Activated naive CD8-positive, alpha-beta T cell (primary cell): ENCODE data around the gene FAM222B.
"Not testable (repeated sequence)": the region's sequence is repeated elsewhere in the genome, so short reads cannot be mapped to it uniquely, and the experiment has no call there.

Experiments
- H3K27ac Mint-ChIP-seq: one replicate; pipeline ENCODE4 v1.8.0; 2021; ENCODE audit warnings: mixed read lengths
- H3K27me3 Mint-ChIP-seq: one replicate; pipeline ENCODE4 v1.8.0; 2021; ENCODE audit warnings: mixed read lengths
- H3K36me3 Mint-ChIP-seq: one replicate; pipeline ENCODE4 v1.8.0; 2021; ENCODE audit warnings: mixed read lengths
- H3K4me1 Mint-ChIP-seq: one replicate; pipeline ENCODE4 v1.8.0; 2021; ENCODE audit warnings: low read depth, mixed read lengths
- H3K4me3 Mint-ChIP-seq: one replicate; pipeline ENCODE4 v1.8.0; 2021; ENCODE audit warnings: mild to moderate bottlenecking, mixed read lengths
- H3K9me3 Mint-ChIP-seq: one replicate; pipeline ENCODE4 v1.8.0; 2021; ENCODE audit warnings: low read depth, mixed read lengths

The FAM222B gene

DNA sequence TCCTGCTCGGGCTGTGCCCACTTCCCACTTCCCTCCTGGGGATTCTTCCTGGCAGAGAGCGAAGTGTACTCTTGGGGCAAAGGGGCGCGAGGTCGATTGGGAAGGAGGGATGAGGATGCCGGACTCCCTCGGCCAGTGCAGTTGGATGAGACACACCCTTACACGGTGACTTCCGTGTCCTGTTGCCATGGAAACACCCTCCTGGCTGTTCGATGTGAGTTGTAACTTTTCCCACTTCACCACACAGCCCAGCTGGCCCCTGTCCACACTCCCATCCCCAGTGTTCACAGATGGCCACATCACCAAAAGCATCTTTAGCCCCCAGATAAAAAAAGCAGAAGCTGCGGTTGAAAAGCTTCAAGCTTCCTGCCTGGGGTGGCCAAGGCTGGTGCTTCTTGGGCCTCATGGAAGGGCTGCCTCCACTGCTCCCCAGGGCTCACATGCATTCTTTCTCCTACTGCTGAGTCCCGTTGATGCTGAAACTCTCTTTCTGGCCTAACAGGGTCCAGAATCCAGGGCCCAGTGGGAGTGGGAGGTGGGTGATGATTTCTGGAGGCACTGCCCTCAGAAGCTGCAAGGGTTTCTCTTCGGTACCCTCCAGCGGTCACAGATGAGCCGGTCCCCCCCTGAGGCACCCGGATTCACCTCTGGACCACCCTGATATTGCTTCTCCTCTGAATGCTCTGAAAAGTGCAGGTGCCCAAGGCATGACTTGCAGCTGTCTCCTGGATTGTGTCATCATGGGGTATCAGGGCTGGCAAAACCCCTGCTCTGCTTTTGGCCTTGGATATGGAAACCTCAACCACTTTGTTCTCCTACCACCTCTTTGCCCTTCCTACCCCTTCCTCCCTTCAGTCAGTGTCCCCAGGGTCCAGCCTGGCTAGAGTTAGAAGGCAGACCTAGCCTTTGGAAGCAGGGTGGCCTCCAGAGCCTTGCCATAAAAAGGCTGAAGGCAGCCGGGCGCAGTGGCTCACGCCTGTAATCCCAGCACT lies 100.9 kb downstream of the FAM222B start:
- peaks cover 4% of the 10 kb centered on the region for H3K36me3 Mint-ChIP-seq
- H3K9me3 Mint-ChIP-seq = no peaks in the 10 kb centered on the region
- no peak overlapping the region for H3K27ac Mint-ChIP-seq
- H3K4me1 Mint-ChIP-seq = peaks cover 24% of the 10 kb centered on the region
- no peaks in the 10 kb centered on the region for H3K27me3 Mint-ChIP-seq
- peak overlapping the region; percentile 47 for H3K4me3 Mint-ChIP-seq

DNA sequence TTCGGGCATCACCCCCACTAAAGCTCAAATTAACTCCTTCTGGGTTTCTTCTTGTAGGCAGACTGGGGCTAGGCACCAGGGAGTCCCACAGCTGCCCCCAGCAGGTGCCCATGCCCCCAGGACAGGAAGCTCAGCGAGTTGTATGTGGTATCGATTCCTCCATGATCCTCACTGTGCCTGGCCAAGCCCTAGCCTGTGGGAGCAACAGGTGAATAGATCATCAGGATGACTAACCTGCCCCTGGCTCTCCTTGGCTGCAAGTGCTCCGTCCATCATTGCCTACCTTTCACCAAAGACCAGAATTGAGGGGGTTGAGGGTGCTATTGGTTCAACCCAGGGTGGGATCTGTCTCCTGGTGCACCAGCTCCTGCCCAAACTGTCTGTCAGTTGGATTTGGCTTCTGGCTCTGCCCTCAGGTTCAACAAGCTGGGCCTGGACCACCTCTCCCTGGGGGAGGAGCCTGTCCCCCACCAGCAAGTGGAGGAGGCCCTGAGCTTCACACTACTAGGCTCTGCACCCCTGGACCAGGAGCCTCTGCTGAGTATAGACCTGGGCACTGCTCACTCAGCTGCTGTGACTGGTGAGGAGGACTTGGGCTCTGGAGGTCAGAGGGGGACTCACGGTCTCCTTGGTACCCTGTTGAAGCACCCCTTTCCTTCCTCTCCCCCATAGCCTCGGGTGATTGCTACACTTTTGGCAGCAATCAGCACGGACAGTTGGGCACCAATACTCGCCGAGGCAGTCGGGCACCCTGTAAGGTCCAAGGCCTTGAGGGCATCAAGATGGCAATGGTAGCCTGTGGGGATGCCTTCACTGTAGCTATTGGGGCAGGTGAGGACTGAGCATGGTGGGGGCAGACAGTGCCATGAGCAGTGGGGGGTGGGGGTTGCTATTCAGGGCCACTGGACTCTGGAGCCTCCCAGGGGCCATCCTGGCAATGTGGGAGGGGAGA lies 101.9 kb downstream of the FAM222B start:
- Mint-ChIP-seq H3K4me1 (peaks cover 26% of the 10 kb centered on the region), H3K36me3 (peaks cover 4% of the 10 kb centered on the region), H3K27me3 (no peaks in the 10 kb centered on the region), H3K4me3 (no peak overlapping the region), H3K27ac (no peak overlapping the region), H3K9me3 (no peaks in the 10 kb centered on the region)

DNA sequence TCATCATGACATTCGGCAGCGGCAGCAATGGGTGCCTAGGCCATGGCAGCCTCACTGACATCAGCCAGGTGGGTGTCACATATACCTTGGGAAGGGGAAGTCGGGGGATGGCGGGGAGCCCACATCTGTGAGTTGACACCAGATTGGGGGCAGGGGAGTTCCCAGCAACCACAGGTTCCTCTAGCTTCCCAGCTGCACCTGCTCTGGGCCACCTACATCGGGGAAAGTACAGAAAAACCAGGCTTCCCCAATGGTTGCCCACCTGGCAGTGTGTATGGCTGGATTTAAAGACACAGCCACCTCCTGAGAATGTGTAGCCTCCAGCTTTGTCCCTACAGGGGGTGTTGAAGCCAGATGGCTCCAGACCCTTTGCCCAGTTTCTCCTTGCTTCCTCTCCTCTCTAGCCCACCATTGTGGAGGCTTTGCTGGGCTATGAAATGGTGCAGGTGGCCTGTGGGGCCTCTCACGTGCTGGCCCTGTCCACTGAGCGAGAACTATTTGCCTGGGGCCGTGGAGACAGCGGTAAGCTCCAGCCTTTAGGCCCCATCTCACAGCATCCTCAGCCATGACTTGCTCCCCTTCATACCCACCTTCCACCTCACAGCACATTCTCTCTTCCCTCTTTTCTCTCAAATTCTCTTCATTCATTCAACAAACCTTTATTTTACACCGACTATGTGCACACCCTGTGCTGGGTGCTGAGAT lies 103.8 kb downstream of the FAM222B start:
- H3K27ac Mint-ChIP-seq = peak overlapping the region; percentile 91
- no peaks in the 10 kb centered on the region for H3K27me3 Mint-ChIP-seq
- H3K4me1 Mint-ChIP-seq = peaks cover 32% of the 10 kb centered on the region
- peak overlapping the region; percentile 78 for H3K4me3 Mint-ChIP-seq
- H3K36me3 Mint-ChIP-seq = peaks cover 4% of the 10 kb centered on the region
- no peaks in the 10 kb centered on the region for H3K9me3 Mint-ChIP-seq

DNA sequence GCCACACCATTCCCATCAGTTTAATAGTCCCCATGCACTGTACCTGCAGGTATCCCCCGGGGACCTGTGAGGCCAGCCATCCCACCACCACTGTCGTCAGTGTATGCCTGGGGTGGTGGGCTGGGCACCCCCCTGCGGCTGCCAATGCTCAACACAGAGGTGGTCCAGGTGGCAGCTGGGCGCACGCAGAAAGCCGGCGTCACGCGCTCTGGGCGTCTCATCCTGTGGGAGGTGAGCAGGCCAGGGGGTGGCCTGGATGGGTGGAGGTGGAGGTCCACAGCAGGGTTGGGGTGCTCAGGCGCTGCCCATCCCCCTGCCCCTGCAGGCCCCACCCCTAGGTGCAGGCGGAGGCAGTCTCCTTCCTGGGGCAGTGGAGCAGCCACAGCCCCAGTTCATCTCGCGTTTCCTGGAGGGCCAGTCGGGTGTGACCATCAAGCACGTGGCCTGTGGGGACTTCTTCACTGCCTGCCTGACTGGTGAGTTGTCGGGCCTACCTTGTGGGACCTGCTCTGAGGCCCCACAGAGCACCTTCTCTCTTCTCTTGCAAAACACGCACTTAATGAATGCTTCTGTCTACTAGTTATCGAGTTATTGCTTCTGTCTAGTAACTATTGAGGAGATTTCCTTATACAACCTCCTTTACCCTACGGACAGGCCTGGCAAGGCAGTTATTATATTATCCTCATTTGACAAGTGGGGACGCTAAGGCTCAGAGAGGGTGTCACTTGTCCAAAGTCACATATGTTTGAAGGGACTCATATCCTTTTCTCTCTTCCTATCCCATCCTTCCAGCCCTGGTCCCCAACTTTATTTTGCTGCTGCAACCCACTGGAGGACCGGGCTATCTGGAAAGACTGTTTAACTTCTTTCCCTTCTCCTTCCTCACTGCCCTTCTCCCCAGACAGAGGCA lies 104.6 kb downstream of the FAM222B start:
- Mint-ChIP-seq H3K4me1 (peaks cover 34% of the 10 kb centered on the region), H3K4me3 (peak overlapping the region; percentile 78), H3K27ac (peak overlapping the region; percentile 91), H3K9me3 (no peaks in the 10 kb centered on the region), H3K27me3 (no peaks in the 10 kb centered on the region), H3K36me3 (peaks cover 4% of the 10 kb centered on the region)

DNA sequence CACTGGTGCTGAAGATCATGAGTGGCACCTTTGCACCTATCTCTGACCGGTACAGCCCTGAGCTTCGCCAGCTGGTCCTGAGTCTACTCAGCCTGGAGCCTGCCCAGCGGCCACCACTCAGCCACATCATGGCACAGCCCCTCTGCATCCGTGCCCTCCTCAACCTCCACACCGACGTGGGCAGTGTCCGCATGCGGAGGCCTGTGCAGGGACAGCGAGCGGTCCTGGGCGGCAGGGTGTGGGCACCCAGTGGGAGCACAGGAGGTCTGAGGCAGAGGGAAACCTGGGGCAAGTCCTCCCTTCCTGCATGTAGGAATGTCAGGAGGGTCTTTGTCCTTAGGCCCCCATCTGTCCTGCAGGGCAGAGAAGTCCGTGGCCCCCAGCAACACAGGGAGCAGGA lies 105.3 kb downstream of the FAM222B start:
- H3K9me3 Mint-ChIP-seq = no peaks in the 10 kb centered on the region
- H3K36me3 Mint-ChIP-seq = peaks cover 4% of the 10 kb centered on the region
- H3K4me1 Mint-ChIP-seq = peaks cover 33% of the 10 kb centered on the region
- H3K27ac Mint-ChIP-seq = no peak overlapping the region
- no peak overlapping the region for H3K4me3 Mint-ChIP-seq
- H3K27me3 Mint-ChIP-seq = no peaks in the 10 kb centered on the region

DNA sequence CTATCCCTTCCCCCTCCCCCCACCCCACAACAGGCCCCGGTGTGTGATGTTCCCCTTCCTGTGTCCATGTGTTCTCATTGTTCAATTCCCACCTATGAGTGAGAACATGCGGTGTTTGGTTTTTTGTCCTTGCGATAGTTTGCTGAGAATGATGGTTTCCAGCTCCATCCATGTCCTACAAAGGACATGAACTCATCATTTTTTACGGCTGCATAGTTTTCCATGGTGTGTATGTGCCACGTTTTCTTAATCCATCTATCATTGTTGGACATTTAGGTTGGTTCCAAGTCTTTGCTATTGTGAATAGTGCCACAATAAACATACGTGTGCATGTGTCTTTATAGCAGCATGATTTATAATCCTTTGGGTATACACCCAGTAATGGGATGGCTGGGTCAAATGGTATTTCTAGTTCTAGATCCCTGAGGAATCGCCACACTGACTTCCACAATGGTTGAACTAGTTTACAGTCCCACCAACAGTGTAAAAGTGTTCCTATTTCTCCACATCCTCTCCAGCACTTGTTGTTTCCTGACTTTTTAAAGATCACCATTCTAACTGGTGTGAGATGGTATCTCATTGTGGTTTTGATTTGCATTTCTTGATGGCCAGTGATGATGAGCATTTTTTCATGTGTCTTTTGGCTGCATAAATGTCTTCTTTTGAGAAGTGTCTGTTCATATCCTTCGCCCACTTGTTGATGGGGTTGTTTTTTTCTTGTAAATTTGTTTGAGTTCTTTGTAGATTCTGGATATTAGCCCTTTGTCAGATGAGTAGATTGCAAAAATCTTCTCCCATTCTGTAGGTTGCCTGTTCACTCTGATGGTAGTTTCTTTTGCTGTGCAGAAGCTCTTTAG lies 106.4 kb downstream of the FAM222B start:
- not testable (repeated sequence) for H3K4me3 Mint-ChIP-seq

DNA sequence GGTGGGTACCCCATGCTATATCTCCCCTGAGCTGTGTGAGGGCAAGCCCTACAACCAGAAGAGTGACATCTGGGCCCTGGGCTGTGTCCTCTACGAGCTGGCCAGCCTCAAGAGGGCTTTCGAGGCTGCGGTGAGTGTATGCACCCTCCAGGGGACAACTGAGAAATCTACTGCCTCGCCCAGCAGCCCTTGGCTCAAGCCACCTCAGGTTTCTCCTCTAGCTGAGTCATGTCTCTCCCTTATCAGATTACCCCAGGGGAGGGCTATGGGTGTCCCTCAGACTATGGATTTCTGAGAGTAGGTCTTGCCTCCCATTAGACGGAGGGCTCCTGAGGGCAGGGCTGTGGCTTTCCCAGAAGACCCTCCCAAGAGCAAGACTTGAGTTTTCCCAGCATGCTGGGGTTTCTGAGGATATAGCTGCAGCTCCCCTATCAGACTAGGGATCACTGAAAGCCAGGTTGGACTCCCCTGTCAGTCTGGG lies 107.3 kb downstream of the FAM222B start:
- Mint-ChIP-seq H3K4me1 (peaks cover 31% of the 10 kb centered on the region), H3K36me3 (peaks cover 4% of the 10 kb centered on the region), H3K27ac (no peak overlapping the region), H3K4me3 (no peak overlapping the region), H3K27me3 (no peaks in the 10 kb centered on the region), H3K9me3 (no peaks in the 10 kb centered on the region)

More for the DNA sequence above, 106.4 kb downstream of the FAM222B start:
- not testable (repeated sequence) for H3K36me3 Mint-ChIP-seq, H3K27ac Mint-ChIP-seq, H3K9me3 Mint-ChIP-seq, H3K27me3 Mint-ChIP-seq
- H3K4me1 Mint-ChIP-seq = peaks cover 31% of the 10 kb centered on the region

DNA sequence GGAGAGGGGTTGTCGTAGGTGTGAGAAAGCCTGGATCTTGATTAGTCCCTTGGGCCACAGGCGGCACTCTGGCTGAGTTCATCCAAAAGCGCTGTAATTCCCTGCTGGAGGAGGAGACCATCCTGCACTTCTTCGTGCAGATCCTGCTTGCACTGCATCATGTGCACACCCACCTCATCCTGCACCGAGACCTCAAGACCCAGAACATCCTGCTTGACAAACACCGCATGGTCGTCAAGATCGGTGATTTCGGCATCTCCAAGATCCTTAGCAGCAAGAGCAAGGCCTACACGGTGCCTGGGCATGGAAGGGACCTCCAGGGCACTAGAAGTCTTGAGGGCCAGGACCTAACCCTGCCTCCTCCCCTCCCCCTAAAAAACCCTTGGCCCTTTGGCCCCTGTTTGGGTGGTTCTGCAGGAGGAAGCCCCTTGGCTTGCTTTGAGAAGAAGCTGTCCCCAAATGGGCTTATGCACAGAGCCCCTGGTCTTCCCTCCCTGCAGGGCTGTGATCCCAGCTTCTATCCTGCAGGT lies 107.8 kb downstream of the FAM222B start:
- H3K36me3 Mint-ChIP-seq = peaks cover 4% of the 10 kb centered on the region
- H3K9me3 Mint-ChIP-seq = no peaks in the 10 kb centered on the region
- no peak overlapping the region for H3K27ac Mint-ChIP-seq
- no peak overlapping the region for H3K4me3 Mint-ChIP-seq
- no peaks in the 10 kb centered on the region for H3K27me3 Mint-ChIP-seq
- H3K4me1 Mint-ChIP-seq = peaks cover 32% of the 10 kb centered on the region

DNA sequence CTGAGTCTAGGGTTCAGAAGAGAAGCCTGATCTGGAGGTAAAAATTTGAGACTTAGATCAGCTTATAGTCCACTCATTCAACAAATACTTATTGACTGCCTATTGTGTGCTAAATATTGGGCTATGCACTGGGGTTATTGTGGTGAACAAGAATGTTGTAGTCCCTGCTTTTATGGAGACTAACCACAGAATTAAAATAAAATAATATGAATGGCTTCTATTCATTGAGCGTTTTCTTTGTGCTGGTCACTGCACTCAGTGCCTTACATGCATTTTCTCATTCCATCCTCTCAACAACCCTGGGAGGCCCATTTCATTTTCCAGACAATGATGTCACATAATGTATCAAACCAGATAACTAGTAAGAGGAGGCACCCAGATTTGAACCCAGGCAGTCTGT lies 109.2 kb downstream of the FAM222B start:
- Mint-ChIP-seq H3K36me3 (peaks cover 2% of the 10 kb centered on the region), H3K4me3 (no peak overlapping the region), H3K4me1 (peaks cover 26% of the 10 kb centered on the region), H3K27ac (no peak overlapping the region), H3K9me3 (no peaks in the 10 kb centered on the region), H3K27me3 (no peaks in the 10 kb centered on the region)

DNA sequence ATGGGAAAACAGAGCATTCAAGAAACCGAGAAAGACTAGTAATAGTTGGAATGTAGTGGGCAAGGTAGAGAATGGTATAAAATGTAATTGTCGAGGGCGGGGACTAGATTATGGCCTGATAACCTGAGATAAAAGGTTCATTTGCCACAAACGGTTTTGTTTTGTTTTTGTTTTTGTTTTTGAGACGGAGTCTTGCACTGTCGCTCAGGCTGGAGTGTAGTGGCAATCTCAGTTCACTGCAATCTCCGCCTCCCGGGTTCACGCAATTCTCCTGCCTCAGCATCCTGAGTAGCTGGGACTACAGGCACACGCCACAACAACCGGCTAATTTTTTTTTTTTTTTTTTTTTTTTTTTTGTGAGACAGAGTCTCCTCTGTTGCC lies 112.7 kb downstream of the FAM222B start:
- Mint-ChIP-seq H3K4me3 (peak overlapping the region; percentile 23), H3K36me3 (peaks cover 4% of the 10 kb centered on the region), H3K27me3 (no peaks in the 10 kb centered on the region), H3K9me3 (no peaks in the 10 kb centered on the region), H3K4me1 (peaks cover 26% of the 10 kb centered on the region), H3K27ac (peak overlapping the region; percentile 58)

DNA sequence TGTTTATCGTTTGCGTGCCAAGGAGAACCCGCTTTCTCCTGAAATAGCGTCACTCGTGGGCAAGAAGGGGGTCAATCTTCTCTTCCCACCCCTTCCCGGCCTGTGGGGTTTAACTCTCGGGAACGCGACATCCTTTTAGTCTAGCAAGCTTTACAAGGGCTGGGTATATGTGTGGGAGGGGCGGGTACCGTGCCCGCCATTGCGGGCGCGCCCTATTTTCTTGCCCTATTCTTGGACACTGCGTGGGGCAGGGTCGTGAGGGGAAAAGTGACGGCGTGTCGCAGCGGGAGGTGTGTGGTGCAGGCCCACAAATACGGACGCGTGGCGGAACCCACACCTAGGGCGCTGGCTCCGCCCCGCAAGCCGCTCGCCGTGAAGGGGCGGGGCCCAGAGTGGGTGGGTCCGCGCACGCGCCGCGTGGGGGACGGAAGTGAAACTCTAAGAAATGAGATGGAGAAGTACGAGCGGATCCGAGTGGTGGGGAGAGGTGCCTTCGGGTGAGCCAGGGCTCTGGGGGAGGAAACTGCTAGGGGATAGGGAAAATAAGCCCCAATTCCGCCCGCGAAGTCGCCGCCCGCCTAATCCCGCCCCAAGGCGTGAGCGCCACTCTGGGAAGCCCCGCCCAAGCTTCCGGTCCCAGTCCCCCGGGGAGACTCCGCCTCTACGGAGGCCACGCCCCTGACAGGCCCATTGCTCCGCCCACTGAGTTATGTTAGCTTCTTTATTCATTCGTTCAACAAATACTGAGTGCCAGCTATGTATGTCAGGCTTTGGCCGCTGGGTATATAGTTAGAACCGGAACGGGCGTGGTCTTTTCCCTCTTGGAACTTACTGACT lies 114.0 kb downstream of the FAM222B start, which contains the start of gene NEK8:
TSS of gene NEK8 (plus strand) at position 425 of the 837 bp plus-strand sequence. CDS start at position 451, 26 bp downstream.
- Mint-ChIP-seq H3K27ac (peak within 1 kb of the TSS; percentile 98), H3K9me3 (no peaks in the 10 kb centered on the region), H3K27me3 (no peaks in the 10 kb centered on the region), H3K4me3 (peak within 1 kb of the TSS; percentile 94), H3K36me3 (peaks cover 11% of the 10 kb centered on the region), H3K4me1 (peaks cover 30% of the 10 kb centered on the region)
